Endothelial cell of umbilical vein (primary cell): Measurements from ENCODE around the gene SPDEF. TPM values are rescaled to one million over a fixed set of nuclear protein-coding genes. Genes with fewer than 3 reads are reported as not detected.
A peak's percentile ranks its signal among the peaks of the same experiment; 100 is the strongest.

Experiments used
- BruUV-seq: library from RNA; stranded (reverse); fragments of 400-500 nt; replicated peaks from 2 replicates; lab custom pipeline; 2021; lab: Mats Ljungman, UMichigan
- CTCF ChIA-PET: fragments of 300-600, 350-600 bp; sonication (Branson Sonifier 250); formaldehyde crosslinking; loops from one replicate; lab custom pipeline; 2021; ENCODE audit warnings: antibody characterized with exemption, inconsistent platforms; lab: Charles Lee
- POLR2A ChIA-PET: fragments of 300-600, 350-600 bp; sonication (Branson Sonifier 250); formaldehyde crosslinking; loops from one replicate; lab custom pipeline; 2021; ENCODE audit warnings: antibody characterized with exemption, inconsistent platforms; lab: Charles Lee
- DNase-seq: peaks from one replicate; pipeline ENCODE4 v3.0.0-alpha.2; 2011; ENCODE audit warnings: low read depth, low spot score
- FAIRE-seq: peaks from 2 replicates; lab custom pipeline; 2011; peaks lifted over from hg19 to GRCh38; lab: Jason Lieb, UNC
- H2AFZ ChIP-seq: 2 replicates; pipeline ENCODE4 v1.6.0; 2012; ENCODE audit warnings: low read depth, low read length, control low read depth, inconsistent platforms
- H3K27ac ChIP-seq: 2 replicates; pipeline ENCODE4 v1.5.1; 2011; ENCODE audit warnings: low read depth, mild to moderate bottlenecking, control low read depth, low read length, moderate library complexity; ENCODE audit not compliant: insufficient read depth
- H3K27me3 ChIP-seq, 2 experiments: 2 replicates each; pipeline versions ENCODE4 v1.6.0 to v1.6.1; 2011; ENCODE audit warnings: low read length in 2 of 2, mixed read lengths in 1 of 2; ENCODE audit not compliant: control insufficient read depth in 2 of 2, insufficient read depth in 2 of 2
- H3K36me3 ChIP-seq, 2 experiments: 2 replicates in 1 of 2; 3 replicates in 1 of 2; pipeline ENCODE4 v1.5.1; 2011; ENCODE audit warnings: low read length in 2 of 2, mild to moderate bottlenecking in 1 of 2, moderate library complexity in 1 of 2; ENCODE audit not compliant: control insufficient read depth in 2 of 2, insufficient read depth in 2 of 2; ENCODE audit errors: extremely low read depth in 1 of 2
- H3K4me1 ChIP-seq: 3 replicates; pipeline ENCODE4 v1.5.1; 2011; ENCODE audit warnings: mild to moderate bottlenecking, low read length; ENCODE audit not compliant: control insufficient read depth, insufficient read depth; ENCODE audit errors: extremely low read depth
- H3K4me2 ChIP-seq: 2 replicates; pipeline ENCODE4 v1.6.1; 2011; ENCODE audit warnings: low read length, control low read depth, mixed read lengths; ENCODE audit not compliant: insufficient read depth
- H3K4me3 ChIP-seq, 3 experiments: fragments of 200-600 bp in 1 of 3; sonication (generic), shearing (Covaris generic) in 1 of 3; replicated peaks in 1 of 3; 2 replicates each; pipeline ENCODE4 v1.5.1; 2011 to 2016; ENCODE audit warnings: control low read depth in 3 of 3, low read length in 3 of 3, mild to moderate bottlenecking in 2 of 3, inconsistent platforms in 1 of 3, low read depth in 1 of 3, moderate library complexity in 1 of 3; ENCODE audit not compliant: insufficient read depth in 1 of 3
- H3K79me2 ChIP-seq: 2 replicates; pipeline ENCODE4 v1.6.0; 2012; ENCODE audit warnings: low read length, inconsistent platforms; ENCODE audit not compliant: control insufficient read depth, insufficient read depth
- H3K9ac ChIP-seq: replicated peaks from 2 replicates; pipeline ENCODE3; 2011; ENCODE audit warnings: low read length, control low read depth; ENCODE audit not compliant: insufficient read depth; ENCODE audit errors: extremely low read depth
- H3K9me1 ChIP-seq: replicated peaks from 3 replicates; pipeline ENCODE4 v1.6.0; 2011; ENCODE audit warnings: mild to moderate bottlenecking, low read length; ENCODE audit not compliant: control insufficient read depth, insufficient read depth; ENCODE audit errors: extremely low read depth
- H3K9me3 ChIP-seq: replicated peaks from 2 replicates; pipeline ENCODE4 v1.5.1; 2012; ENCODE audit warnings: low read length, inconsistent platforms; ENCODE audit not compliant: control insufficient read depth, insufficient read depth
- H4K20me1 ChIP-seq: replicated peaks from 2 replicates; pipeline ENCODE3; 2011; ENCODE audit warnings: mild to moderate bottlenecking, low read length; ENCODE audit not compliant: control insufficient read depth, insufficient read depth; ENCODE audit errors: extremely low read depth
- CTCF ChIP-seq, 2 donors: IDR thresholded peaks; 1 replicate in 1 of 2; 2 replicates in 1 of 2; pipeline ENCODE4 v1.5.1; 2011; ENCODE audit warnings: low read length in 2 of 2, mild to moderate bottlenecking in 2 of 2, moderate library complexity in 2 of 2, control low read depth in 1 of 2, inconsistent platforms in 1 of 2, low read depth in 1 of 2; ENCODE audit not compliant: insufficient read depth in 1 of 2; ENCODE audit errors: extremely low read depth in 1 of 2
- EZH2 ChIP-seq: IDR thresholded peaks from 2 replicates; pipeline ENCODE4 v1.6.1; 2012; ENCODE audit warnings: borderline replicate concordance, low read depth, mild to moderate bottlenecking, moderate library complexity, low read length, inconsistent platforms; ENCODE audit not compliant: severe bottlenecking
- FOS ChIP-seq: IDR thresholded peaks from 2 replicates; pipeline ENCODE4 v1.6.1; 2011; ENCODE audit warnings: mild to moderate bottlenecking, low read length, moderate library complexity, borderline replicate concordance; ENCODE audit not compliant: insufficient read depth
- GATA2 ChIP-seq: IDR thresholded peaks from 2 replicates; pipeline ENCODE4 v1.7.0; 2011; ENCODE audit warnings: low read depth, mild to moderate bottlenecking, moderate library complexity, mixed read lengths, low read length; ENCODE audit not compliant: insufficient read length, insufficient read depth
- JUN ChIP-seq: IDR thresholded peaks from 2 replicates; pipeline ENCODE4 v1.6.1; 2011; ENCODE audit warnings: borderline replicate concordance, low read depth; ENCODE audit not compliant: insufficient read length, insufficient read depth
- MAX ChIP-seq: IDR thresholded peaks from 2 replicates; pipeline ENCODE4 v1.6.1; 2011; ENCODE audit not compliant: insufficient read depth, insufficient read length
- MYC ChIP-seq: IDR thresholded peaks from one replicate; pipeline ENCODE4 v1.6.1; 2011; ENCODE audit warnings: mild to moderate bottlenecking, low read depth, low read length
- POLR2A ChIP-seq: IDR thresholded peaks from 2 replicates; pipeline ENCODE4 v1.6.1; 2012; ENCODE audit warnings: low read depth, mild to moderate bottlenecking, control low read depth, low read length
- POLR2AphosphoS5 ChIP-seq: IDR thresholded peaks from 2 replicates; pipeline ENCODE4 v1.6.1; 2012; ENCODE audit warnings: low read depth, mild to moderate bottlenecking, control low read depth, low read length, moderate library complexity; ENCODE audit not compliant: insufficient read depth
- dilution Hi-C: fragments of 300-500 bp; cut with MboI; formaldehyde crosslinking; loops from one replicate; pipeline ENCODE4 v1.15.0; 2019; ENCODE audit warnings: low sequenced_read_pairs; ENCODE audit not compliant: extremely low pct_ligation_motif_present
- intact Hi-C: fragments of 100-400 bp; cut with micrococcal nuclease; formaldehyde crosslinking; loops from one replicate; pipeline ENCODE4 v1.10.0; 2022
- polyA plus RNA-seq, 4 experiments: library from polyadenylated mRNA; depleted of rRNA in 3 of 4; stranded (reverse) in 3 of 4; unstranded in 1 of 4; fragments of >200 nt; gene quantifications; 2 replicates each; pipeline versions ENCODE4 v1.2.1 to v1.2.3, GENCODE V29; 2011 to 2012; ENCODE audit warnings: missing spikeins in 1 of 4
- total RNA-seq: library from RNA; stranded (reverse); gene quantifications from 2 replicates; pipeline ENCODE4 v1.2.3, GENCODE V29; 2021

The SPDEF gene
- total and polyA plus RNA-seq, 2 donors (not counting 3 experiments of a cell fraction or from before 2014, with no cell fraction given), result not detected

GRCh38 chr6:34565722-34566137, 9.6 kb upstream of the SPDEF start:
- no peak overlapping the region for H2AFZ ChIP-seq
- no peak for TF ChIP-seq CTCF (IDR thresholded peaks at IDR 0.05; ENCODE audit: extremely low read depth in 1 of 2, insufficient read depth in 1 of 2, low read depth in 1 of 2, low read length in 2 of 2)
- no peak for TF ChIP-seq GATA2
- TF ChIP-seq JUN, result peak; percentile 6
- DNase-seq (no peak), FAIRE-seq (no peak)
- no peaks in the 10 kb centered on the region for H3K27me3 ChIP-seq
- ChIA-PET POLR2A (no interaction called here), CTCF (no interaction called here)
- H3K36me3 ChIP-seq, result no peaks in the 10 kb centered on the region
- H3K4me1 ChIP-seq, result peaks cover 4% of the 10 kb centered on the region
- no TSS peak for BruUV-seq
- H3K9me3 ChIP-seq, result no peaks in the 10 kb centered on the region
- H3K79me2 ChIP-seq, result no peaks in the 10 kb centered on the region
- H3K9me1 ChIP-seq, result no peaks in the 10 kb centered on the region
- H3K4me3 ChIP-seq, result no peak overlapping the region
- intact Hi-C loops, result no loop called here
- no peak overlapping the region for H3K9ac ChIP-seq
- no peak overlapping the region for H3K27ac ChIP-seq
- dilution Hi-C loops, result no loop called here
- no peak overlapping the region for H3K4me2 ChIP-seq
- no peaks in the 10 kb centered on the region for H4K20me1 ChIP-seq

DNA sequence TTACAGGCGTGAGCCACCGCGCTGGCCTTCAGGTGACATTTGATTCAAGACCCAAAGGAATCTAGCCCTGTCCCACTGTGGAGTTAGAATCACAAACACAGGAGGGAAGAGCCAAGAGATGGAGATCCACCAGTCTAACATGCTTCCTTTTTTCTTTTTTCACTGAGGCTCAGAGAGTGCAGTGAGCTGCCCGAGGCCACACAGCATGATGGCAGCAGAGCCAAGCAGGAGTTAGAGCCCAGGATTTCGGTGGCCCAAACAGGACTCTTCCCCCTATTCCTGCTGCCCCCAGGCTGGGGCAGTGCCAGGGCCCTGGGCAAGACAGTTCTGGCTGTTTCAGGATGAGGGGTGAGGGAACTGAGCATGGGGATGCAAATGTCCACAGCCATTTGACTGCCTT, 8.1 kb upstream of the SPDEF start:
- H3K79me2 ChIP-seq, result no peaks in the 10 kb centered on the region
- no peaks in the 10 kb centered on the region for H3K9me3 ChIP-seq
- CTCF ChIA-PET, result interaction anchor here (1.2 to 1.4 kb wide), 2 partner anchors 11 to 104 kb away, joined by 3 read pairs; no protein-coding TSS in a partner anchor
- peaks cover 5% of the 10 kb centered on the region for H3K4me1 ChIP-seq
- DNase-seq, result no peak
- no peak for TF ChIP-seq GATA2
- no peak for TF ChIP-seq MAX
- no peak for TF ChIP-seq FOS
- no peak for TF ChIP-seq JUN
- TF ChIP-seq MYC, result no peak
- no peak for TF ChIP-seq CTCF (IDR thresholded peaks at IDR 0.05; ENCODE audit: extremely low read depth in 1 of 2, insufficient read depth in 1 of 2, low read depth in 1 of 2, low read length in 2 of 2)
- TF ChIP-seq EZH2, result no peak
- no peak for TF ChIP-seq POLR2AphosphoS5
- TF ChIP-seq POLR2A, result no peak
- no peak for FAIRE-seq
- no peak overlapping the region for H3K4me2 ChIP-seq
- intact Hi-C loops, result loop anchor here (5.0 kb wide), 1 partner anchor 37 kb away; no protein-coding TSS in a partner anchor
- dilution Hi-C loops, result no loop called here
- no peak overlapping the region for H3K4me3 ChIP-seq
- no peak overlapping the region for H3K27ac ChIP-seq
- no peaks in the 10 kb centered on the region for H4K20me1 ChIP-seq
- BruUV-seq, result no TSS peak
- no peak overlapping the region for H3K9ac ChIP-seq
- H3K9me1 ChIP-seq, result no peaks in the 10 kb centered on the region
- H2AFZ ChIP-seq, result no peak overlapping the region
- POLR2A ChIA-PET, result no interaction called here
- no peaks in the 10 kb centered on the region for H3K36me3 ChIP-seq
- no peaks in the 10 kb centered on the region for H3K27me3 ChIP-seq
